Measurements from ENCODE around the gene ZSCAN31. TPM values are rescaled to one million over a fixed set of nuclear protein-coding genes. Genes with fewer than 3 reads are reported as not detected.

The ZSCAN31 gene
- total RNA-seq, 1 experiment from 2014 or later, result 10.1 TPM

- intact Hi-C loops (cut with micrococcal nuclease), result no loop called here
- Histone ChIP-seq H3K36me3 (ENCODE audit: control insufficient read depth in 1 of 2, insufficient read depth in 2 of 2, low read length in 2 of 2) (peaks cover 2 to 5% of the 10 kb centered on the region in 2 experiments; a peak in 2 of 4 replicates), H2AFZ (ENCODE audit: low read depth, low read length, poor library complexity, severe bottlenecking) (peak within 1 kb of the TSS; percentile 43), H3K4me3 (replicated peaks in 1 of 2; ENCODE audit: low read depth in 1 of 2, low read length in 2 of 2) (peak within 1 kb of the TSS; percentile 56 to 59), H4K20me1 (ENCODE audit: insufficient read depth) (no peaks in the 10 kb centered on the region), H3K9ac (ENCODE audit: low read length) (peak within 1 kb of the TSS; percentile 50), H3K9me3 (ENCODE audit: control insufficient read depth in 1 of 2, insufficient read depth in 1 of 2, low read depth in 1 of 2, low read length in 2 of 2) (no peaks in the 10 kb centered on the region), H3K4me1 (ENCODE audit: control insufficient read depth in 1 of 2, insufficient read depth in 2 of 2, low read length in 2 of 2) (no peaks in the 10 kb centered on the region), H3K27me3 (ENCODE audit: insufficient read depth, low read length) (no peaks in the 10 kb centered on the region), H3K79me2 (ENCODE audit: insufficient read depth, low read length) (no peaks in the 10 kb centered on the region), H3K9me2 (ENCODE audit: insufficient read depth) (no peaks in the 10 kb centered on the region), H3K27ac (ENCODE audit: low read depth, low read length) (peak within 1 kb of the TSS; percentile 23; the same call in 1 of the 2 replicates), H3K4me2 (ENCODE audit: low read length) (peak within 1 kb of the TSS; percentile 71)
- TF ChIP-seq SIN3A (IDR thresholded peaks at IDR 0.05; ENCODE audit: low read depth) (no peak), POLR2AphosphoS5 (IDR thresholded peaks at IDR 0.05; ENCODE audit: low read depth, low read length) (peak; percentile 65)
- BruUV-seq (replicated peaks), result no TSS peak
- peak; percentile 94 for ATAC-seq
- ChIA-PET POLR2A (interaction anchor here (0.9 to 1.3 kb wide), 2 partner anchors 12 to 14 kb away, joined by 3 read pairs; partner anchors contain the start of gene ZSCAN26), RAD21 (ENCODE audit: low non-redundant PET in 1 of 2, low total read pairs in 2 of 2, uncharacterized antibody in 2 of 2, unreplicated experiment in 2 of 2) (no interaction called here), CTCF (no interaction called here)
- DNase-seq (ENCODE audit: low read depth, low spot score), result peak; percentile 13
Measured at GRCh38 chr6:28281288-28282064, 54.5 kb downstream of the ZSCAN31 start, which contains the start of gene PGBD1. Gene PGBD1, plus strand, starts transcription at chr6:28281572. Its CDS starts 2,242 bp downstream, at chr6:28283814.

GRCh38 chr6:28280595-28281287 lies 55.2 kb downstream of the ZSCAN31 start:
- no peaks in the 10 kb centered on the region for H3K9me3 ChIP-seq (ENCODE audit: control insufficient read depth in 1 of 2, insufficient read depth in 1 of 2, low read depth in 1 of 2, low read length in 2 of 2)
- peak overlapping the region; percentile 71 for H3K4me2 ChIP-seq (ENCODE audit: low read length)
- H3K4me1 ChIP-seq (ENCODE audit: control insufficient read depth in 1 of 2, insufficient read depth in 2 of 2, low read length in 2 of 2), result no peaks in the 10 kb centered on the region
- POLR2A ChIA-PET, result interaction anchor here (0.9 to 1.3 kb wide), 2 partner anchors 11 to 14 kb away, joined by 3 read pairs; partner anchors contain the start of gene ZSCAN26
- no peaks in the 10 kb centered on the region for H3K9me2 ChIP-seq (ENCODE audit: insufficient read depth)
- H3K79me2 ChIP-seq (ENCODE audit: insufficient read depth, low read length), result no peaks in the 10 kb centered on the region
- ATAC-seq (no peak), DNase-seq (ENCODE audit: low read depth, low spot score) (no peak)
- RAD21 ChIA-PET (ENCODE audit: low non-redundant PET in 1 of 2, low total read pairs in 2 of 2, uncharacterized antibody in 2 of 2, unreplicated experiment in 2 of 2), result no interaction called here
- intact Hi-C loops (cut with micrococcal nuclease), result no loop called here
- no TSS peak for BruUV-seq (replicated peaks)
- CTCF ChIA-PET, result no interaction called here
- H3K27ac ChIP-seq (ENCODE audit: low read depth, low read length), result no peak overlapping the region
- TF ChIP-seq POLR2AphosphoS5 (IDR thresholded peaks at IDR 0.05; ENCODE audit: low read depth, low read length), result no peak
- TF ChIP-seq JUND (IDR thresholded peaks at IDR 0.05), result no peak
- no peak for TF ChIP-seq POLR2A (IDR thresholded peaks at IDR 0.05; ENCODE audit: borderline replicate concordance, extremely low read depth, insufficient read depth, insufficient read length)
- no peak for TF ChIP-seq FOSL1 (IDR thresholded peaks at IDR 0.05; ENCODE audit: low read depth)
- no peak for TF ChIP-seq ZFX (IDR thresholded peaks at IDR 0.05)
- no peak for TF ChIP-seq TCF7L2 (IDR thresholded peaks at IDR 0.05; ENCODE audit: borderline replicate concordance, extremely low read depth, insufficient read depth, insufficient read length)
- no peak for TF ChIP-seq REST (IDR thresholded peaks at IDR 0.05; ENCODE audit: low read depth)
- H3K36me3 ChIP-seq (ENCODE audit: control insufficient read depth in 1 of 2, insufficient read depth in 2 of 2, low read length in 2 of 2), result peaks cover 5 to 12% of the 10 kb centered on the region in 2 experiments; a peak in 2 of 4 replicates
- no peaks in the 10 kb centered on the region for H3K27me3 ChIP-seq (ENCODE audit: insufficient read depth, low read length)
- no peaks in the 10 kb centered on the region for H4K20me1 ChIP-seq (ENCODE audit: insufficient read depth)
- H3K4me3 ChIP-seq (replicated peaks in 1 of 2; ENCODE audit: low read depth in 1 of 2, low read length in 2 of 2), result peak overlapping the region; percentile 56 to 59
- peak overlapping the region; percentile 43 for H2AFZ ChIP-seq (ENCODE audit: low read depth, low read length, poor library complexity, severe bottlenecking)
- H3K9ac ChIP-seq (ENCODE audit: low read length), result peak overlapping the region; percentile 50; the same call in 1 of the 2 replicates
